HepG2 (cell line): ENCODE results near the gene CYSLTR2. TPM values are rescaled to one million over a fixed set of nuclear protein-coding genes. Genes with fewer than 3 reads are reported as not detected.

Source experiments
- ATAC-seq: fragments of 200-7000 bp; cut with Tn5 transposase; 3 replicates; pipeline ENCODE4 v1.9.1; 2020; ENCODE audit warnings: mild to moderate bottlenecking, moderate library complexity
- BruUV-seq: library from RNA; stranded (reverse); fragments of 400-500 nt; replicated peaks from 2 replicates; lab custom pipeline; 2021; lab: Mats Ljungman, UMichigan
- CTCF ChIA-PET: fragments of 300-600 bp; formaldehyde crosslinking; extraction: SDS; loops from one replicate; lab custom pipeline; 2021; ENCODE audit warnings: low total read pairs, inconsistent platforms, low intra/inter-chr PET ratio; lab: Yijun Ruan, JAX
- POLR2A ChIA-PET: fragments of 350-600 bp; sonication (Branson Sonifier 250); formaldehyde crosslinking; loops from one replicate; lab custom pipeline; 2020; ENCODE audit warnings: antibody characterized with exemption, inconsistent platforms; lab: Yijun Ruan, JAX
- DNase-seq: peaks from one replicate; pipeline ENCODE4 v3.0.0-alpha.2; 2015; ENCODE audit warnings: low spot score
- FAIRE-seq: peaks from 3 replicates; lab custom pipeline; 2011; peaks lifted over from hg19 to GRCh38; lab: Jason Lieb, UNC
- H2AFZ ChIP-seq: one replicate; pipeline ENCODE4 v1.6.1; 2011; ENCODE audit warnings: low read length, inconsistent platforms
- H3K27ac ChIP-seq: fragments of 300-600 bp; 3 replicates; pipeline ENCODE4 v1.8.0; 2011; ENCODE audit warnings: mixed run types, mild to moderate bottlenecking, mixed read lengths, low read length, inconsistent platforms; ENCODE audit not compliant: insufficient read depth; ENCODE audit errors: extremely low read length
- H3K27me3 ChIP-seq, 2 experiments: fragments of 200-600 bp in 1 of 2; 2 replicates in 1 of 2; 3 replicates in 1 of 2; pipeline versions ENCODE4 v1.6.0 to v1.8.0; 2011; ENCODE audit warnings: low read length in 2 of 2, mild to moderate bottlenecking in 2 of 2, moderate library complexity in 2 of 2, inconsistent platforms in 1 of 2; ENCODE audit not compliant: insufficient read depth in 2 of 2, control insufficient read depth in 1 of 2
- H3K36me3 ChIP-seq, 2 experiments: fragments of 200-600 bp in 1 of 2; replicated peaks in 1 of 2; 2 replicates in 1 of 2; 3 replicates in 1 of 2; pipeline versions ENCODE4 v1.5.1 to v1.8.0; 2011; ENCODE audit warnings: low read length in 2 of 2, inconsistent platforms in 1 of 2; ENCODE audit not compliant: insufficient read depth in 2 of 2, control insufficient read depth in 1 of 2
- H3K4me1 ChIP-seq: 2 replicates; pipeline ENCODE4 v1.5.1; 2012; ENCODE audit warnings: low read length, inconsistent platforms; ENCODE audit not compliant: insufficient read depth
- H3K4me2 ChIP-seq: 2 replicates; pipeline ENCODE4 v1.6.0; 2011; ENCODE audit warnings: low read depth, low read length, inconsistent platforms
- H3K4me3 ChIP-seq, 3 experiments: fragments of 200-600 bp in 1 of 3; sonication (generic), shearing (Covaris generic) in 1 of 3; replicated peaks in 1 of 3; 2 replicates each; pipeline ENCODE4 v1.5.1; 2011 to 2016; ENCODE audit warnings: low read length in 3 of 3, inconsistent platforms in 2 of 3, low read depth in 2 of 3, mild to moderate bottlenecking in 2 of 3, control low read depth in 1 of 3, mixed read lengths in 1 of 3; ENCODE audit not compliant: insufficient read depth in 1 of 3
- H3K79me2 ChIP-seq: one replicate; pipeline ENCODE4 v1.6.1; 2011; ENCODE audit warnings: low read length, inconsistent platforms; ENCODE audit not compliant: insufficient read depth
- H3K9ac ChIP-seq: 2 replicates; pipeline ENCODE4 v1.6.0; 2011; ENCODE audit warnings: mild to moderate bottlenecking, low read depth, low read length, inconsistent platforms; ENCODE audit not compliant: insufficient read depth
- H3K9me3 ChIP-seq: 2 replicates; pipeline ENCODE4 v1.5.1; 2012; ENCODE audit warnings: mild to moderate bottlenecking, low read length
- H4K20me1 ChIP-seq: 2 replicates; pipeline ENCODE4 v1.6.0; 2011; ENCODE audit warnings: inconsistent platforms, mild to moderate bottlenecking, low read length, moderate library complexity; ENCODE audit not compliant: insufficient read depth
- ARNTL ChIP-seq: sonication (generic); formaldehyde crosslinking; IDR thresholded peaks from 2 replicates; pipeline ENCODE4 v1.4.0; 2020; ENCODE audit warnings: mild to moderate bottlenecking, missing genetic modification reagents
- GLMP ChIP-seq: sonication (generic); formaldehyde crosslinking; IDR thresholded peaks from 2 replicates; pipeline ENCODE4 v1.9.0; 2021; ENCODE audit warnings: missing genetic modification reagents, mild to moderate bottlenecking, borderline replicate concordance
- IRF1 ChIP-seq: sonication (generic); formaldehyde crosslinking; IDR thresholded peaks from 2 replicates; pipeline ENCODE4 v1.4.0; 2020; ENCODE audit warnings: low read depth, mild to moderate bottlenecking, missing genetic modification reagents
- IRF9 ChIP-seq: sonication (generic); formaldehyde crosslinking; IDR thresholded peaks from 2 replicates; pipeline ENCODE4 v1.8.0; 2022; ENCODE audit warnings: missing genetic modification reagents, mild to moderate bottlenecking, borderline replicate concordance
- KDM2A ChIP-seq: sonication (generic); formaldehyde crosslinking; IDR thresholded peaks from 2 replicates; pipeline ENCODE4 v1.4.0; 2020; ENCODE audit warnings: low read depth, missing genetic modification reagents, borderline replicate concordance
- LRRFIP1 ChIP-seq: sonication (generic); formaldehyde crosslinking; conservative IDR thresholded peaks from 2 replicates; pipeline ENCODE4 v1.4.0; 2020; ENCODE audit warnings: missing genetic modification reagents
- RXRA ChIP-seq: sonication (generic); formaldehyde crosslinking; IDR thresholded peaks from 2 replicates; pipeline ENCODE4 v1.5.1; 2020; ENCODE audit warnings: missing genetic modification reagents
- SMAD3 ChIP-seq: sonication (generic); formaldehyde crosslinking; IDR thresholded peaks from 2 replicates; pipeline ENCODE4 v1.4.0; 2020; ENCODE audit warnings: missing genetic modification reagents
- SP140L ChIP-seq: sonication (generic); formaldehyde crosslinking; IDR thresholded peaks from 2 replicates; pipeline ENCODE4 v1.4.0; 2020; ENCODE audit warnings: missing genetic modification reagents, borderline replicate concordance
- THAP9 ChIP-seq: sonication (generic); formaldehyde crosslinking; IDR thresholded peaks from 2 replicates; pipeline ENCODE4; 2020; ENCODE audit warnings: missing genetic modification reagents, mild to moderate bottlenecking, borderline replicate concordance
- ZFY ChIP-seq: sonication (generic); formaldehyde crosslinking; IDR thresholded peaks from 2 replicates; pipeline ENCODE4 v1.4.0; 2020; ENCODE audit warnings: missing genetic modification reagents
- ZNF354B ChIP-seq: sonication (generic); formaldehyde crosslinking; IDR thresholded peaks from 2 replicates; pipeline ENCODE4 v1.8.0; 2022; ENCODE audit warnings: mild to moderate bottlenecking, missing genetic modification reagents
- ZNF430 ChIP-seq: sonication (generic); formaldehyde crosslinking; IDR thresholded peaks from 2 replicates; pipeline ENCODE4 v1.9.0; 2021; ENCODE audit warnings: mild to moderate bottlenecking, missing genetic modification reagents
- ZNF607 ChIP-seq: sonication (generic); formaldehyde crosslinking; IDR thresholded peaks from 2 replicates; pipeline ENCODE4 v1.5.1; 2020; ENCODE audit warnings: missing genetic modification reagents, mild to moderate bottlenecking, borderline replicate concordance
- ZNF788 ChIP-seq: sonication (generic); formaldehyde crosslinking; IDR thresholded peaks from 2 replicates; pipeline ENCODE4 v1.5.0; 2020; ENCODE audit warnings: mild to moderate bottlenecking, missing genetic modification reagents, borderline replicate concordance
- WGBS: methylation state at CpG from one replicate; pipeline ENCODE4 v1.1.6; 2017; ENCODE audit warnings: low lambda C conversion rate; 5-methylcytosine and 5-hydroxymethylcytosine counted together
- in situ Hi-C: cut with HindIII; loops from 2 replicates; pipeline ENCODE4 v1.10.0; 2017; ENCODE audit warnings: low pct_unique_long_range_greater_than_20kb; ENCODE audit not compliant: extremely low pct_ligation_motif_present
- intact Hi-C: fragments of 100-400 bp; cut with micrococcal nuclease; formaldehyde crosslinking; loops from one replicate; pipeline ENCODE4 v1.10.0; 2022; ENCODE audit not compliant: unreplicated experiment
- polyA plus RNA-seq, 8 experiments: library from polyadenylated mRNA; depleted of rRNA in 3 of 8; stranded (reverse) in 7 of 8; unstranded in 1 of 8; fragments of >200 nt; fragmentation: Illumina TruSeq in 4 of 8; extraction: Trizol in 4 of 8; gene quantifications; 2 replicates each; pipeline versions ENCODE4 v1.2.1 to v1.2.3, GENCODE V29; 2011 to 2016; ENCODE audit warnings: low read depth in 4 of 8, missing spikeins in 1 of 8, mixed read lengths in 1 of 8; ENCODE audit not compliant: insufficient read depth in 1 of 8
- total RNA-seq, 5 experiments: library from RNA; depleted of rRNA; stranded (reverse); fragments of >200 nt; fragmentation: Illumina TruSeq; extraction: Trizol; gene quantifications; 2 replicates each; pipeline ENCODE4 v1.2.3, GENCODE V29; 2016; ENCODE audit warnings: low read depth in 1 of 5

Gene CYSLTR2
- total and polyA plus RNA-seq, 2 of the 13 experiments (the other 11 are each of a cell fraction or from before 2014, with no cell fraction given) = not detected

GRCh38 chr13:48686636-48687210 lies 33.0 kb downstream of the CYSLTR2 start:
- H3K27ac ChIP-seq = no peak overlapping the region
- DNase-seq = no peak
- no peaks in the 10 kb centered on the region for H4K20me1 ChIP-seq
- H2AFZ ChIP-seq = no peak overlapping the region
- 67% methylated on average over 3 of the region's 3 CpGs for WGBS
- H3K9me3 ChIP-seq = no peaks in the 10 kb centered on the region
- no peak for TF ChIP-seq SMAD3 (CRISPR knock-in tag)
- TF ChIP-seq ZNF788 (CRISPR knock-in tag) = no peak
- TF ChIP-seq ZNF354B (CRISPR knock-in tag) = no peak
- TF ChIP-seq ZFY (CRISPR knock-in tag) = no peak
- no peak for TF ChIP-seq GLMP (CRISPR knock-in tag)
- TF ChIP-seq THAP9 (CRISPR knock-in tag) = no peak
- no peak for TF ChIP-seq IRF1 (CRISPR knock-in tag)
- no peak for TF ChIP-seq ZNF430
- TF ChIP-seq ARNTL (CRISPR knock-in tag) = no peak
- no peak for TF ChIP-seq KDM2A (CRISPR knock-in tag)
- no peak for TF ChIP-seq RXRA
- no peak for TF ChIP-seq LRRFIP1 (CRISPR knock-in tag)
- TF ChIP-seq SP140L (CRISPR knock-in tag) = no peak
- no peak for TF ChIP-seq IRF9 (CRISPR knock-in tag)
- TF ChIP-seq ZNF607 (CRISPR knock-in tag) = no peak
- TF ChIP-seq, all 625 proteins: peak for 0
- Histone ChIP-seq H3K4me1 (no peaks in the 10 kb centered on the region), H3K36me3 (no peaks in the 10 kb centered on the region), H3K4me2 (no peak overlapping the region), H3K9ac (no peak overlapping the region), H3K79me2 (no peaks in the 10 kb centered on the region), H3K27me3 (no peaks in the 10 kb centered on the region), H3K4me3 (no peak overlapping the region)
- intact Hi-C loops (no loop called here), in situ Hi-C loops (no loop called here)
- POLR2A ChIA-PET = no interaction called here
- FAIRE-seq = no peak
- no TSS peak for BruUV-seq
- CTCF ChIA-PET = no interaction called here
- ATAC-seq = no peak
